Prostate gland (tissue), 2 donors: ENCODE data around the gene NXN.

ENCODE experiments used
- CTCF ChIP-seq, 4 experiments: fragments of 200-600 bp in 2 of 4; fragments of 450-650 bp in 2 of 4; sonication (generic) in 2 of 4; IDR thresholded peaks; 1 replicate in 3 of 4; 2 replicates in 1 of 4; pipeline ENCODE4 v1.5.1; 2016 to 2019; ENCODE audit warnings: antibody characterized with exemption in 4 of 4, mild to moderate bottlenecking in 2 of 4, moderate library complexity in 2 of 4
- POLR2A ChIP-seq: fragments of 450-650 bp; IDR thresholded peaks from one replicate; pipeline ENCODE4 v1.6.1; 2016; ENCODE audit warnings: antibody characterized with exemption, mild to moderate bottlenecking
- POLR2AphosphoS5 ChIP-seq: sonication (generic); formaldehyde crosslinking; IDR thresholded peaks from one replicate; pipeline ENCODE4 v1.6.1; 2017; ENCODE audit warnings: antibody characterized with exemption

- TF ChIP-seq POLR2AphosphoS5 (no peak), CTCF (IDR thresholded peaks at IDR 0.05) (no peak), POLR2A (no peak)
These were observed 117.0 kb downstream of the NXN start for GRCh38 chr17:862582-862981.
